WTC11 (cell line): ENCODE data around the gene KCNIP4. TPM values are rescaled to one million over a fixed set of nuclear protein-coding genes. Genes with fewer than 3 reads are reported as not detected.

Source experiments
- ATAC-seq: fragments of 200-7000 bp; cut with Tn5 transposase; 2 replicates; pipeline ENCODE4 v1.10.0; 2021; ENCODE audit warnings: mild to moderate bottlenecking, moderate library complexity
- CTCF ChIA-PET: fragments of 300-600 bp; sonication (Branson Sonifier 250); formaldehyde crosslinking; loops from one replicate; lab custom pipeline; 2021; ENCODE audit warnings: antibody characterized with exemption; lab: Charles Lee
- POLR2A ChIA-PET: fragments of 350-600 bp; sonication (Branson Sonifier 250); formaldehyde crosslinking; loops from one replicate; lab custom pipeline; 2021; ENCODE audit warnings: antibody characterized with exemption; lab: Charles Lee
- DNase-seq: peaks from one replicate; pipeline ENCODE4 v3.0.0; 2021; ENCODE audit warnings: low spot score
- H3K27ac Mint-ChIP-seq: 2 replicates; pipeline ENCODE4 v1.8.0; 2021; ENCODE audit warnings: mixed read lengths
- H3K27me3 Mint-ChIP-seq: 2 replicates; pipeline ENCODE4 v1.8.0; 2021; ENCODE audit warnings: low read depth, mild to moderate bottlenecking, moderate library complexity, mixed read lengths
- H3K36me3 Mint-ChIP-seq: 2 replicates; pipeline ENCODE4 v1.8.0; 2021; ENCODE audit warnings: mixed read lengths
- H3K4me1 Mint-ChIP-seq: 2 replicates; pipeline ENCODE4 v1.8.0; 2022; ENCODE audit warnings: mixed read lengths
- H3K4me3 Mint-ChIP-seq: 2 replicates; pipeline ENCODE4 v1.8.0; 2021; ENCODE audit warnings: mild to moderate bottlenecking, moderate library complexity, mixed read lengths
- H3K9me3 Mint-ChIP-seq: 2 replicates; pipeline ENCODE4 v1.8.0; 2021; ENCODE audit warnings: mixed read lengths
- ATF3 ChIP-seq: sonication (generic); formaldehyde crosslinking; conservative IDR thresholded peaks from 2 replicates; pipeline ENCODE4 v1.8.1; 2022; ENCODE audit warnings: mild to moderate bottlenecking, missing genetic modification reagents
- CBFB ChIP-seq: sonication (generic); formaldehyde crosslinking; IDR thresholded peaks from 2 replicates; pipeline ENCODE4 v1.8.1; 2022; ENCODE audit warnings: mild to moderate bottlenecking, low read depth, missing genetic modification reagents
- CREM ChIP-seq: sonication (generic); formaldehyde crosslinking; IDR thresholded peaks from 2 replicates; pipeline ENCODE4 v1.8.1; 2022; ENCODE audit warnings: mild to moderate bottlenecking, missing genetic modification reagents, moderate library complexity
- EMX1 ChIP-seq: fragments of 250-450 bp; sonication (Bioruptor Pico); IDR thresholded peaks from 2 replicates; pipeline ENCODE4 v1.8.0; 2021; ENCODE audit warnings: mild to moderate bottlenecking
- ERG ChIP-seq: fragments of 250-450 bp; sonication (Bioruptor Pico); IDR thresholded peaks from 2 replicates; pipeline ENCODE4 v1.8.0; 2021; ENCODE audit warnings: mild to moderate bottlenecking
- FOXJ3 ChIP-seq: sonication (generic); formaldehyde crosslinking; IDR thresholded peaks from 2 replicates; pipeline ENCODE4 v1.9.0; 2021; ENCODE audit warnings: missing genetic modification reagents, mild to moderate bottlenecking, borderline replicate concordance
- GABPB1 ChIP-seq: sonication (generic); formaldehyde crosslinking; IDR thresholded peaks from 2 replicates; pipeline ENCODE4 v1.8.1; 2023; ENCODE audit warnings: mild to moderate bottlenecking, missing genetic modification reagents
- NFYB ChIP-seq: sonication (generic); formaldehyde crosslinking; conservative IDR thresholded peaks from 2 replicates; pipeline ENCODE4 v1.8.0; 2022; ENCODE audit warnings: low read depth, missing genetic modification reagents
- NR1H2 ChIP-seq: sonication (generic); formaldehyde crosslinking; IDR thresholded peaks from 2 replicates; pipeline ENCODE4 v1.9.0; 2021; ENCODE audit warnings: mild to moderate bottlenecking, moderate library complexity, missing genetic modification reagents
- PRRX2 ChIP-seq: fragments of 250-450 bp; sonication (Bioruptor Pico); IDR thresholded peaks from 2 replicates; pipeline ENCODE4 v1.8.0; 2021; ENCODE audit warnings: mild to moderate bottlenecking
- RELA ChIP-seq: sonication (generic); formaldehyde crosslinking; IDR thresholded peaks from 2 replicates; pipeline ENCODE4 v1.8.1; 2022; ENCODE audit warnings: missing genetic modification reagents, mild to moderate bottlenecking, borderline replicate concordance
- SOX15 ChIP-seq: fragments of 250-450 bp; sonication (Bioruptor Pico); IDR thresholded peaks from 2 replicates; pipeline ENCODE4 v1.9.0; 2021; ENCODE audit warnings: mild to moderate bottlenecking
- SP1 ChIP-seq: sonication (generic); formaldehyde crosslinking; conservative IDR thresholded peaks from 2 replicates; pipeline ENCODE4 v1.8.1; 2022; ENCODE audit warnings: missing genetic modification reagents
- TEAD1 ChIP-seq: sonication (generic); formaldehyde crosslinking; IDR thresholded peaks from 2 replicates; pipeline ENCODE4 v1.8.0; 2022; ENCODE audit warnings: mild to moderate bottlenecking, missing genetic modification reagents
- ZNF138 ChIP-seq: sonication (generic); formaldehyde crosslinking; conservative IDR thresholded peaks from 2 replicates; pipeline ENCODE4 v1.8.1; 2022; ENCODE audit warnings: mild to moderate bottlenecking, moderate library complexity, missing genetic modification reagents
- ZNF423 ChIP-seq: fragments of 250-450 bp; sonication (Bioruptor Pico); IDR thresholded peaks from 2 replicates; pipeline ENCODE4 v2.1.2; 2022; ENCODE audit warnings: mild to moderate bottlenecking, moderate library complexity
- total RNA-seq: library from RNA; stranded (reverse); gene quantifications from 3 replicates; pipeline ENCODE4 v1.2.3, GENCODE V29; 2021
- TF ChIP-seq, protein P1 (sequence below): sonication (generic); formaldehyde crosslinking; IDR thresholded peaks from 2 replicates; pipeline ENCODE4 v1.8.1; 2022; ENCODE audit warnings: mild to moderate bottlenecking, missing genetic modification reagents, moderate library complexity, borderline replicate concordance
- TF ChIP-seq, protein P2 (sequence below): fragments of 250-450 bp; sonication (Bioruptor Pico); IDR thresholded peaks from 2 replicates; pipeline ENCODE4 v1.9.0; 2021; ENCODE audit warnings: mild to moderate bottlenecking, borderline replicate concordance
- TF ChIP-seq, protein P3 (sequence below): sonication (generic); formaldehyde crosslinking; IDR thresholded peaks from 2 replicates; pipeline ENCODE4 v1.8.1; 2022; ENCODE audit warnings: mild to moderate bottlenecking, moderate library complexity, missing genetic modification reagents
- TF ChIP-seq, protein P4 (sequence below): sonication (generic); formaldehyde crosslinking; IDR thresholded peaks from 2 replicates; pipeline ENCODE4 v1.8.0; 2022; ENCODE audit warnings: mild to moderate bottlenecking, missing genetic modification reagents

The KCNIP4 gene
- total RNA-seq, 1 experiment from 2014 or later = not detected

GRCh38 chr4:20992002-20992401 is 956.6 kb downstream of the KCNIP4 start (continued):
- TF ChIP-seq FOXJ3 (CRISPR knock-in tag) (no peak), NFYB (CRISPR knock-in tag) (no peak), ZNF138 (no peak), CBFB (CRISPR knock-in tag) (no peak), ZNF423 (CRISPR knock-in tag) (no peak), ATF3 (CRISPR knock-in tag) (no peak), RELA (CRISPR knock-in tag) (no peak), EMX1 (no peak), CREM (no peak), SOX15 (CRISPR knock-in tag) (no peak)
- TF ChIP-seq, protein P1, sequence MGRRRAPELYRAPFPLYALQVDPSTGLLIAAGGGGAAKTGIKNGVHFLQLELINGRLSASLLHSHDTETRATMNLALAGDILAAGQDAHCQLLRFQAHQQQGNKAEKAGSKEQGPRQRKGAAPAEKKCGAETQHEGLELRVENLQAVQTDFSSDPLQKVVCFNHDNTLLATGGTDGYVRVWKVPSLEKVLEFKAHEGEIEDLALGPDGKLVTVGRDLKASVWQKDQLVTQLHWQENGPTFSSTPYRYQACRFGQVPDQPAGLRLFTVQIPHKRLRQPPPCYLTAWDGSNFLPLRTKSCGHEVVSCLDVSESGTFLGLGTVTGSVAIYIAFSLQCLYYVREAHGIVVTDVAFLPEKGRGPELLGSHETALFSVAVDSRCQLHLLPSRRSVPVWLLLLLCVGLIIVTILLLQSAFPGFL = no peak
- TF ChIP-seq, protein P2, sequence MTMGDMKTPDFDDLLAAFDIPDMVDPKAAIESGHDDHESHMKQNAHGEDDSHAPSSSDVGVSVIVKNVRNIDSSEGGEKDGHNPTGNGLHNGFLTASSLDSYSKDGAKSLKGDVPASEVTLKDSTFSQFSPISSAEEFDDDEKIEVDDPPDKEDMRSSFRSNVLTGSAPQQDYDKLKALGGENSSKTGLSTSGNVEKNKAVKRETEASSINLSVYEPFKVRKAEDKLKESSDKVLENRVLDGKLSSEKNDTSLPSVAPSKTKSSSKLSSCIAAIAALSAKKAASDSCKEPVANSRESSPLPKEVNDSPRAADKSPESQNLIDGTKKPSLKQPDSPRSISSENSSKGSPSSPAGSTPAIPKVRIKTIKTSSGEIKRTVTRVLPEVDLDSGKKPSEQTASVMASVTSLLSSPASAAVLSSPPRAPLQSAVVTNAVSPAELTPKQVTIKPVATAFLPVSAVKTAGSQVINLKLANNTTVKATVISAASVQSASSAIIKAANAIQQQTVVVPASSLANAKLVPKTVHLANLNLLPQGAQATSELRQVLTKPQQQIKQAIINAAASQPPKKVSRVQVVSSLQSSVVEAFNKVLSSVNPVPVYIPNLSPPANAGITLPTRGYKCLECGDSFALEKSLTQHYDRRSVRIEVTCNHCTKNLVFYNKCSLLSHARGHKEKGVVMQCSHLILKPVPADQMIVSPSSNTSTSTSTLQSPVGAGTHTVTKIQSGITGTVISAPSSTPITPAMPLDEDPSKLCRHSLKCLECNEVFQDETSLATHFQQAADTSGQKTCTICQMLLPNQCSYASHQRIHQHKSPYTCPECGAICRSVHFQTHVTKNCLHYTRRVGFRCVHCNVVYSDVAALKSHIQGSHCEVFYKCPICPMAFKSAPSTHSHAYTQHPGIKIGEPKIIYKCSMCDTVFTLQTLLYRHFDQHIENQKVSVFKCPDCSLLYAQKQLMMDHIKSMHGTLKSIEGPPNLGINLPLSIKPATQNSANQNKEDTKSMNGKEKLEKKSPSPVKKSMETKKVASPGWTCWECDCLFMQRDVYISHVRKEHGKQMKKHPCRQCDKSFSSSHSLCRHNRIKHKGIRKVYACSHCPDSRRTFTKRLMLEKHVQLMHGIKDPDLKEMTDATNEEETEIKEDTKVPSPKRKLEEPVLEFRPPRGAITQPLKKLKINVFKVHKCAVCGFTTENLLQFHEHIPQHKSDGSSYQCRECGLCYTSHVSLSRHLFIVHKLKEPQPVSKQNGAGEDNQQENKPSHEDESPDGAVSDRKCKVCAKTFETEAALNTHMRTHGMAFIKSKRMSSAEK = no peak

GRCh38 chr4:20987191-20987590 is 961.4 kb downstream of the KCNIP4 start:
- peaks cover 27% of the 10 kb centered on the region for H3K4me1 Mint-ChIP-seq
- H3K4me3 Mint-ChIP-seq = no peak overlapping the region
- no peaks in the 10 kb centered on the region for H3K36me3 Mint-ChIP-seq
- DNase-seq = no peak
- ATAC-seq = peak; percentile 57
- CTCF ChIA-PET = interaction anchor here (0.7 to 1.0 kb wide), 3 partner anchors 53 to 259 kb away, joined by 3 to 4 read pairs (median 3); no protein-coding TSS in a partner anchor
- H3K27me3 Mint-ChIP-seq = peaks cover 26% of the 10 kb centered on the region
- no peak overlapping the region for H3K27ac Mint-ChIP-seq
- POLR2A ChIA-PET = interaction anchor here (0.7 kb wide), 1 partner anchor 21 kb away, joined by 6 read pairs; no protein-coding TSS in a partner anchor
- TF ChIP-seq, protein P3, sequence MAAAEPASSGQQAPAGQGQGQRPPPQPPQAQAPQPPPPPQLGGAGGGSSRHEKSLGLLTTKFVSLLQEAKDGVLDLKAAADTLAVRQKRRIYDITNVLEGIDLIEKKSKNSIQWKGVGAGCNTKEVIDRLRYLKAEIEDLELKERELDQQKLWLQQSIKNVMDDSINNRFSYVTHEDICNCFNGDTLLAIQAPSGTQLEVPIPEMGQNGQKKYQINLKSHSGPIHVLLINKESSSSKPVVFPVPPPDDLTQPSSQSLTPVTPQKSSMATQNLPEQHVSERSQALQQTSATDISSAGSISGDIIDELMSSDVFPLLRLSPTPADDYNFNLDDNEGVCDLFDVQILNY (CRISPR knock-in tag) = no peak
- TF ChIP-seq NFYB (CRISPR knock-in tag) (no peak), NR1H2 (CRISPR knock-in tag) (no peak)
- TF ChIP-seq, protein P4, sequence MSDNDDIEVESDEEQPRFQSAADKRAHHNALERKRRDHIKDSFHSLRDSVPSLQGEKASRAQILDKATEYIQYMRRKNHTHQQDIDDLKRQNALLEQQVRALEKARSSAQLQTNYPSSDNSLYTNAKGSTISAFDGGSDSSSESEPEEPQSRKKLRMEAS (CRISPR knock-in tag) = no peak
- peaks cover 11% of the 10 kb centered on the region for H3K9me3 Mint-ChIP-seq

GRCh38 chr4:20984576-20984836 is 964.1 kb downstream of the KCNIP4 start:
- no peak for ATAC-seq
- CTCF ChIA-PET = interaction anchor here (1.0 to 1.7 kb wide), 2 partner anchors 211 to 225 kb away, joined by 3 to 14 read pairs; no protein-coding TSS in a partner anchor
- Mint-ChIP-seq H3K9me3 (peaks cover 6% of the 10 kb centered on the region), H3K27me3 (peaks cover 26% of the 10 kb centered on the region), H3K36me3 (no peaks in the 10 kb centered on the region), H3K4me3 (peak overlapping the region; percentile 66), H3K27ac (no peak overlapping the region), H3K4me1 (peaks cover 27% of the 10 kb centered on the region)
- no peak for DNase-seq
- TF ChIP-seq TEAD1 = no peak
- no peak for TF ChIP-seq SOX15 (CRISPR knock-in tag)
- TF ChIP-seq GABPB1 (CRISPR knock-in tag) = no peak
- TF ChIP-seq, protein P4 (CRISPR knock-in tag) = no peak
- no peak for TF ChIP-seq PRRX2
- TF ChIP-seq SP1 (CRISPR knock-in tag) = no peak
- TF ChIP-seq ERG (CRISPR knock-in tag) = no peak
- POLR2A ChIA-PET = no interaction called here
